GM21381 (cell line): Measurements from ENCODE around the gene UBR1.
A peak's percentile ranks its signal among the peaks of the same experiment; 100 is the strongest.

Experiments
- ATAC-seq: cut with Tn5 transposase; IDR thresholded peaks from one replicate; pipeline ENCODE4 v1.9.1; 2021; ENCODE audit warnings: mild to moderate bottlenecking, moderate library complexity; ENCODE audit not compliant: unreplicated experiment

The UBR1 gene

DNA sequence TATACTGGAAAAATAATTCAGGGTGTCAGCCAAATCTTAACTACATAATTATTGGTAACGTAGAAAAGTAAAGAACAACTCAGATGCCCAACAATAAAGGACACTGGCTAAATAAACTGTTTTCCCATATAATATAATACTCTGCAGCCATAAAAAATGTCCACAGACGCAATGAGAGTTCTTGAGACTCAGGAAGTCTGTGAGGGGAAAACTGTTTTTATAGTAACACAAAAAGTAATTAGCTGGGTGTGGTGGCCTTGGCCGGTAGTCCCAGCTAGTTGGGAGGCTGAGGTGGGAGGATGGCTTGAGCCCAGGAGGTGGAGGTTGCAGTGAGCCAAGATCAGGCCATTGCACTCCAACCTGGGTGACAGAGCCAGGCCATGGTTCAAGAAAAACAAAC, 5.5 kb upstream of the UBR1 start:
- ATAC-seq, result no peak

GRCh38 chr15:43107751-43108150, 1.9 kb upstream of the UBR1 start:
- ATAC-seq, result no peak

DNA sequence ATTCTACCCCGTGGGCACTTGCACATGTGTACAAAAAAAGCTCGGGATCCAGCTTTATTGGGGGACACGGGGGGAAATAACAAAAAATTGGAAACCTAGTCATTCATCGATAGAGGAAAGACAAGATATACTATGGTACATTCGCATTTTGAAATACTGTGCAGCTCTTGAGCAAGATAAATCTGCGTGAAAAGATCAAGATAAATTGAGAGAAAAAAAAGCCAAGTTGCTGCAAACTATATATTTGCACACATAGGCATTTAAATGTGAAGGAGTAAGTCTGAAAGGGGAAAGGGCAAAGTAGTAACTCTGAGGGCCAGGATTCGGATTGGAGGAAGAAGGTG, 620 bp upstream of the UBR1 start:
- no peak for ATAC-seq

DNA sequence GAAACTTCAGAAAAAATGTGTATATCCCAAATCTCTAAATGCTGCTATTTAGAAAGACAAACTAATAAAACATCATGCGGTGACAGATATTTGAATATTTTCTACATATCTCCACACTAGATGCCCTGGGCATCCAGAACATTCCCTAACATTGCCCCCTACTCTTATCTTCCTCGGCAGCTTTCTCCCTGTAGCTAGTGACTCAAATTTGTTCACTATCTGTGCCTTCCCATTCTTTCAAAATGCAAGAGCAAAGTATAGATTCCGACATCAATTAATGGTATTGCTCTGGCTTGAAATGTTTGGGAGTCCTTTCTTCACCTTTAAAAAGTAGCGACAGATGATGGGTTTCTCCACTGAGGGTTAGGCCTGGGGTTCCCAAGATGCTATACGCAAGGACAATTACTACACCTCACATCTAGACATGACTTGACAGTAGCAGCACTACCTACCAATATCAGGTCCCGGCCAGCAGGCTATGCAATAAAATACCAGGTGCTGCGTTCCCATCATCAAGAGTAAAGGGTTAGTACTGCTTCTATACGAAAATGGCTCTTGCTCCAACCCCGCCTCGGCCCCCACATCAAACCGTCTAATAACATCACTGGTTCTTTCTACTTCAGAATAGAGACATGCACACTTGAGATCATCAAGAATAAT, 631 bp downstream of the UBR1 start:
- ATAC-seq, result peak; percentile 21

- no peak for ATAC-seq
Measured at GRCh38 chr15:43104426-43104825, 1.4 kb downstream of the UBR1 start.

- ATAC-seq, result no peak
Measured at GRCh38 chr15:43103907-43104306, 1.9 kb downstream of the UBR1 start.

DNA sequence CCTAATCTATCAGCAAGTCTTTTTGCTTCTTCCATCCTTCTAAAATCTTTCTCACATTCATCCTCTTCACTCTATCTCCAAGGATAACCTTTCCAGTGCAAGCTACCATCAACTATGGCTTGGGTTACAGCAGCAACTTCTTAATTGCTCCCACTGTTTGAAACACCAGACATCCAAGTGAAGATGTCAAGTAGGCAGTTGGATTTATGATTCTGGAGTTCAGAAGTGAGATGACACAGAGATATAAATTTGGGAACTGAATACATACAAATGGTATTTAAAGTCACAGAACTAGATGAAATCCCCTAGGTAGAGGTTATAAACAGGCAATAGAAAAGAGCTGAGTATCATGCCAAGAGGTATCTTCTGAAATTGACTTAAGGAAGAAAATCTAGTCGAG, 3.7 kb downstream of the UBR1 start:
- no peak for ATAC-seq

- no peak for ATAC-seq
Measured at GRCh38 chr15:43100971-43101370, 4.9 kb downstream of the UBR1 start.

DNA sequence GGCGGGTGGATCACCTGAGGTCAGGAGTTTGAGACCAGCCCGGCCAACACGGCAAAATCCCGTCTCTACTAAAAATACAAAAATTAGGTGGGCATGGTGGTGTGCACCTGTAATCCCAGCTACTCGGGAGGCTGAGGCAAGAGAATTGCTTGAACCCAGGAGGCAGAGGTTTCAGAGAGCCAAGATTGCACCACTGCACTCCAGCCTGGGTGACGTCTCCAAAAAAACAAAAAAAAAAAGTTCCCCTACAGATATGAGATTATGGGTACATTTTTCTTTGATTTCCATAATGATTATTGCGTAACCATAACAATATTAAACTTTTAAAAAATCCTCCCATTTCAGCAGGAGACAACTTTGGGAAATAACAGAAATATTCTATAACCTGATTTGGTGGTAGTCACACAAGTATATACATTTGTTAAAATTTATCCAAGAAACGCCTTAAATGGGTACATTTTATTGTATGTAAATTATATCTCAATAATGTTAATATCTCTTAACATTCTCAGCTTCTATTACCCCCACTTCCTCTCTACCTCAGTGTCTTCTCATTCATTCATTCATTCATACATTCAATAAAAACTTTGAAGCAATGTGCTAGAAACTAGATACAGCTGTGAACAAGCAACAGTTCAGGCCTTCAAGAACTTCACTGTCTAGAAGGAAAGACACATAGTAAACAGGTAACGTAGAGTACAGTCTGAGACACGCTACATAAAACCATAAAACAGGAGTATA, 6.6 kb downstream of the UBR1 start:
- no peak for ATAC-seq

DNA sequence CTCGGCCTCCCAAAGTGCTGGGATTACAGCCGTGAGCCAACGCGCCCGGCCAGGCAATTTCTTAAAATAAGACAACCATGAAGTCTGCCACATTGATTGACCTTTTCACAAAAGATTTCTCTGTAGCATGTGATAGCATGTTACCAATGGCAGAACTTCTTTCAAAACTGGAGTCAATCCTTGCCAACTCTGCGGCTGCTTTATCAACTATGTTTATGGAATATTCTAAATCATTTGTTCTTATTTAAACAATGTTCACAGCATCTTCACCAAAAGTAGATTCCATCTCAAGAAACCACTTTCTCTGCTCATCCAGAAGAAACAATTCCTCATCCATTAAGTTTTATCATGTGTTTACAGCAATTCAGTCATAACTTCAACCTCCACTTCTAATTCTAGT, 9.4 kb downstream of the UBR1 start:
- no peak for ATAC-seq

DNA sequence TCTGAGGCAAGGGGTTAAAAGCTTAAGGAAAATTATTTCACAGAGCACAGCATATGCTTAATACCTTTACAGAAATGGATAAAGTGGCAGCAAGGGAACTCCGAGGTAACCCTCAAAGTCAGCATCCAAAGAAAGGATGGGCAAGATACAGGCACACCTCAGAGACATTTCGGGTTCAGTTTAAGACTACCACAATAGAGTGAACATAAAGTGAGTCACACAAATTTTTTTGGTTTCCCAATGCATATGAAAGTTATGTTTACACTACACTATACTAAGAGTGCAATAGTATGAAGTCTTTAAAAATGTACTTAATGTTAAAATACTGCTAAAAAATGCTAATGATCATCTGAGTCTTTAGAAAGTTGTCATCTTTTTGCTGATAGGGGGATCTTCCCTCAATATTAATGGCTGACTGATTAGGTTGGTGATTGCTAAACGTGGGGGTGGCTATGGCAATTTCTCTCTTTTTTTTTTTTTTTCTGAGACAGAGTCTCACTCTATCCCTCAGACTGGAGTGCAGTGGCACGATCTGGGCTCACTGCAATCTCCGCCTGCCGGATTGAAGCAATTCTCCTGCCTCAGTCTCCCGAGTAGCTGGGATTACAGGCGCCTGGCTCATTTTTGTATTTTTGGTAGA, 10.0 kb downstream of the UBR1 start:
- no peak for ATAC-seq

DNA sequence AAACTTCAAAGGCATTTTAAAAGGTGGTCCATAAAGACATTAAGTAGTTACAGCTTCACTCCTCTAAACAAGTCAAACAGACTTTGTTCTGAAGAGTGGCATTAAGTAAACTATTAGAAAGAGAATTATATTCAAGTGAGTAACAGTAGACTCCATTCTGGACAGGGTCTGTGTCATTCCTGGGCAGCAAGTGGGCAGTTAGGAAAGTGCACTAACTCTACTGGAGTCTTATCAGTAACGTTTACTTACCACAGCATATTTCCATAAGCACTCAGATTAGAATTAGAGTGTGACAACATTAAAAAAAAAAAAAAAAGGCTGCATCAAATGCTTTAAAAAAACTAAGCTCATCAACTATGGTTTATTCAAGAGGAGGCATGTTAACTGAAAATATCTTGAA, 10.6 kb downstream of the UBR1 start:
- no peak for ATAC-seq

DNA sequence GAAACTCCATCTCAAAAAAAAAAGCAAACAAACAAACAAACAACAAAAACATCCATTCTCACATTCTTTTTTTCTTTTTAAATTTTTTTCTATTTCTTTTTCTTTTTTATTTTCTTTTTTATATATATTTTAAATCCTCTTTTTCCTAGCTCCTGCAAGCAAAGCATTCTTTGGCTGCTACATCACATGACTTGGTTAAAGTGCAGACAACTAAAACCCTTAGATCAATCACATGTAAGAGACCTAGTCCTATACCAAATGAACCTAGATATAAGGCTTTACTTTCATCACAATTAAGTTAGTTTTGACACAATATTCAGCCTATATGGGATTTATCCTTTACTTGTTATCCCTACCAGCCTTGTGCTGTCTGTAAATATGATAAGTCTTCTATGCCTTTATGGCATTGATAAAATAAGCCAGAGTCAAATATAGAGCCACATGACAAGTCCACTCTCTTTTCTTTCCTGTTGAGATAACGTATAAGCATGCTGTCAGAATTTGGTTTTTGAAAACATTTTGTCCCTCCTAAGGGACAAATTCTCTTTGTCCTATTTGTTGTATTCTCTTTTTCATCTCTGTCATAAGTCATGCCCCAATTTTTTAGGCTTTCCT, 11.3 kb downstream of the UBR1 start:
- ATAC-seq, result no peak

DNA sequence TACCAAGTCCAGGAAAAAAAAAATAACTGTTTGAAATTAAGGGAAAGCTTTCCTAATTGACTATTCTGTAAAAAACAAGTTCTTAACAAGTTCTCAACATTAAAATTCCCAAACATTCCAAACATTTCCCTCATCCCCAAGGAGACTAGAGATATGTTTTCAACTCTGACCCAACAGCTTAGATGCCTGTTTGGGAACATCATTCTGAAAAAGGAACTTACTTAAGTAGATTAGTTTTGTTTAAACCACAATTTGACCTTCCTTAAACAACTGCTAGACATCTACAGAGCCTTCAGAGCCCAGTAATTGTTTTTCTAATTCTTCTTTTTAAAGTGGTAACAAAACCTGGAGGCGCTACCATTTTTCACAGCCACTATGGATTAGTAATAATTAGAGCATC, 12.8 kb downstream of the UBR1 start:
- no peak for ATAC-seq

DNA sequence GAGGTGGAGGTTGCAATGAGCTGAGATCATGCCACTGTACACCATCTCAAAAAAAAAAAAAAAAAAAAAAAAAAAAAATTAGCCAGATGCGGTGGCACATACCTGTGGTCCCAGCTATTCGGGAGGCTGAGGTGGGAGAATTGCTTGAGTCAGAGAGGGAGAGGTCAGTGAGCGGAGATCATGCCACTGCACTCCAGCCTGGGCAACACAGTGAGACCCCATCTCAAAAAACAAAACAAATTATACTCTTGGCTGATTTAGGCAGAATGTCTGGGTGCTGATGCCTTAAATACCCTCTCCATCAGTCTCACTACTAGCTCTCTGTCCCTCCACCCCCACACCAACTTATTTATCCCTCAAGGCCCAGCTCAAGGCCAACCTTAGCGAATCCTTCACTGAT, 14.0 kb downstream of the UBR1 start:
- no peak for ATAC-seq

DNA sequence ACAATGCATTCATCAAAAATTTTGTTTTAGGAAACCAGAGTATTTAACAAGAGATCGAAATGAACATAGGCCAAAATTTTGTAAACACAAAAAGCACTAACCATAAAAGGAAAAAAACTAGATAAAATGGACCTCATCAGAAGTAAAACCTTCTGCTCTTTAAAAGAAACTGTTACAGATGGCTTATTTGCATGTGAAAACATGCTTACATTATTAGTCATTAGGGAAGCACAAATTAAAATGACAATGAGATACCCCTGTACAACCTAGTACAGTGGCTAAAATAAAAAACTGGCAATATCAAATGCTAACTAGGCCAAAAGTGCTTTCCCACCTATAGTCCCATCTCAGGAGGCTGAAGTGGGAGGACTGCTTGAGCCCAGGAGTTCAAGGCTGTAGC, 19.3 kb downstream of the UBR1 start:
- ATAC-seq, result no peak

GRCh38 chr15:43085921-43086320, 19.9 kb downstream of the UBR1 start:
- no peak for ATAC-seq

DNA sequence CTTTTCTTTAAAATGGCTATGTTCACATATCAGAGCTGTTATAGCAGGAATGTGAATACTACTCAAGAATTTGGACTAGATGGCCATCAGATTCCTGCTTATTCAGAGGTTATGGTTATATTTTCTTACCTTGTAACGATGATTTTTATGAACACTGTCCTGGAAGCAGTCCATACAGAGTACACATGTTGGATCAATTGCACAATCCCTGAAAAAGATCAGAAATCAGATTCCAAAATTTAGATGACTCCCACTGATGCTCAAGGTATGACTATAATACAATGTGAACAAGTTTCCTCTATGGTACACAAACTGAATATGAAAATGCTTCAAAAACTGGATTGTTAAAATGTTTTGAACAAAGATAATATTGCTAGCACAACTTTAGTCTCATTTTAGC, 23.3 kb downstream of the UBR1 start:
- no peak for ATAC-seq

DNA sequence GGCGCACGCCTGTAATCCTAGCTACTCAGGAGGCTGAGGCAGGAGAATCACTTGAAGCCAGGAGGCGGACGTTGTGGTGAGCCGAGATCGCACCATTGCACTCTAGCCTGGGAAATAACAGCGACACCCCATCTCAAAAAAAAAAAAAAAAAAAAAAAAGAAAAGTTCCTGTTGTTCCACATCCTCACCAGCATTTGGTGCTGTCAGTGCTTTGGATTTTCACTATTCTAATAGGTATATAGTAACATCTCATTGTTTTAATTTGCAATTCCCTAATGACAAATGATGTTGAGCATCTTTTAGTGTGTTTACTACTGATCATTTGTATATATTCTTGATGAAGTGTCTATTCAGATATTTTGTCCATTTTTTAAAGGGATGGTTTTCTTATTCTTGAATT, 24.6 kb downstream of the UBR1 start:
- ATAC-seq, result no peak

- no peak for ATAC-seq
Measured at GRCh38 chr15:43071451-43071850, 34.4 kb downstream of the UBR1 start.

DNA sequence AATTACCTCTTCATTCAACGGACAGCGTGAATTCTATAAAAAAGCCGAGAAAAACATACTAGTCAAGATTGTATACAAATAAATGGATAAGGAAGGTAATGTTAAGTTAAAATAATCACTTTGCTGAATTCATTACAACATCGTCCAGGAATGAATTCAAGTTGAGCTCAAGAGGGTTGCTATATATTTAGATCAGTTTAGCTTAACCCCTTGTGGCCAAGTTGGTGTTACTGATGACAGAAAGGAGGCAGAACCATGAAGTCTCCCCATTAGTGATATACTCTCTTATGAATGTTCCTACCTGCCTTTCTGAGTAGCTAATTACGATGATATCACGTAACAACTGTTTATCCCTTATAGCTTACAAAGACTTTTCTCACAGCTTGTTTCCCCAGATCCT, 34.9 kb downstream of the UBR1 start:
- no peak for ATAC-seq

- ATAC-seq, result no peak
Measured at GRCh38 chr15:43070249-43070648, 35.6 kb downstream of the UBR1 start.
